GM12874 (cell line): ENCODE data around the gene TEX19.

Experiments used
- CTCF ChIP-seq: IDR thresholded peaks from 2 replicates; pipeline ENCODE4 v1.5.1; 2011; ENCODE audit warnings: low read depth, mild to moderate bottlenecking, control low read depth, low read length, moderate library complexity; ENCODE audit not compliant: insufficient read depth

The TEX19 gene

GRCh38 chr17:82378741-82379021 is 19.6 kb downstream of the TEX19 start:
- TF ChIP-seq CTCF, result no peak

- TF ChIP-seq CTCF, result no peak
Observed at GRCh38 chr17:82380860-82381702, 22.0 kb downstream of the TEX19 start.

GRCh38 chr17:82382933-82383255 is 23.8 kb downstream of the TEX19 start:
- TF ChIP-seq CTCF, result no peak

- TF ChIP-seq CTCF, result no peak
Observed at GRCh38 chr17:82383411-82383810, 24.4 kb downstream of the TEX19 start.

GRCh38 chr17:82384051-82384729 is 25.1 kb downstream of the TEX19 start:
- TF ChIP-seq CTCF, result no peak

- TF ChIP-seq CTCF, result no peak
Observed at GRCh38 chr17:82384730-82385481, 25.9 kb downstream of the TEX19 start.

- no peak for TF ChIP-seq CTCF
Observed at GRCh38 chr17:82385559-82386254, 26.7 kb downstream of the TEX19 start.
